NK-92 treated with Interleukin-12 subunit alpha and Interleukin-12 subunit beta, amount 100 ng/mL, for 24 hours (cell line): ENCODE data around the gene ASB7.

Experiments
- DNase-seq: peaks from one replicate; lab custom pipeline; 2025; lab: John Stamatoyannopoulos, UW

The ASB7 gene

GRCh38 chr15:100597862-100598261, 4.5 kb upstream of the ASB7 start:
- DNase-seq = no peak

- peak; percentile 16 for DNase-seq
These were observed 3.7 kb upstream of the ASB7 start for GRCh38 chr15:100598655-100599054.

DNA sequence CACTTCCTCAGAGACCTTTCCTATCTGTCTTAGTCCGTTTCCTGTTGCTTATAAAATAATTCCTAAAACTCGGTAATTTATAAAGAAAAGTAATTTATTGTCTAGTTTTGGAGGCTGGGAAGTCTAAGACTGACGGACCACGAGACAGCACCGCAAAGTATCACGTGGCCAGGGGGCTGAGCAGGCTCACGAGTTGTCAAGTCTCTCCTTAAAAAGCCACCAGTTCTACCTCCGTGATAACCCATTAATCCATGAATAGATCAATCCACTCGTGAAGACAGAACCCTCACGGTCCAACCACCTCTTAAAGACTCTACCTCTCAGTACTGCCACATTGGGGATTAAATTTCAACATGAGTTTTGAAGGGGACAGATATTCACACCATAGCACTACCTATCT, 1.2 kb upstream of the ASB7 start:
- peak; percentile 50 for DNase-seq

- no peak for DNase-seq
These were observed 749 bp upstream of the ASB7 start for GRCh38 chr15:100601617-100602063.

DNA sequence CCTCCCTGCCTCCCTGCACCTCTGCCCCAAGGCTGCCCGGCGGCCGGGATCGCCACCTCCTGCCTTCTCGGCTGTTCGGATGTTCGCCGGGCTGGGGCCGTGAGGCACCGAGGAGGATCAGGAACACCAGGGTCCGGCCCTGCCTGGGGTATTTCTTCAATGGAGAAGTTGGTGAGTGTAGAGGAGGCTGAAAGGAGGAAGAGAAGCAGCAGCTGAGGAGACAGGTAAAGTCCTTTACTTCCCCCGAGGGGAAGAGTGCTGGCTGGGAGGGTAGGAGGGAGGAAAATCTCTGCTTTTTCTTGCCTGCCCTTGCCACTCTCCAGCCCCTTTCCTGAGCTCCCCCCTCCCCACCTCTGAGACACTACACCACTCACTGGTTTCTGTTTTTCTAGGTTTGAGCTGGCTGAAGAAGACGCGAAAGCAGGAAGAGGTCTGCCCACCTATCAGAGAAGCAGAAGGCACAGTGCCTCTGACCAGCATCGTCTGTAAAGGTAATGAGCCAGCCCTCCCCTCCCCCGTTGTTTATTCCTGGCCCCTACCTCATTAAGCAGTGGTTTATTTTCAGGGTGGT, 519 bp downstream of the ASB7 start:
- peak; percentile 87 for DNase-seq

- DNase-seq = no peak
These were observed 10.2 kb downstream of the ASB7 start for GRCh38 chr15:100612539-100612938.

- DNase-seq = no peak
These were observed 10.8 kb downstream of the ASB7 start for GRCh38 chr15:100613208-100613607.

- DNase-seq = no peak
These were observed 11.9 kb downstream of the ASB7 start for GRCh38 chr15:100614336-100614735.

- no peak for DNase-seq
These were observed 12.5 kb downstream of the ASB7 start for GRCh38 chr15:100614918-100615317.

- DNase-seq = no peak
These were observed 13.4 kb downstream of the ASB7 start for GRCh38 chr15:100615801-100616200.

GRCh38 chr15:100616700-100617099, 14.3 kb downstream of the ASB7 start:
- DNase-seq = no peak

DNA sequence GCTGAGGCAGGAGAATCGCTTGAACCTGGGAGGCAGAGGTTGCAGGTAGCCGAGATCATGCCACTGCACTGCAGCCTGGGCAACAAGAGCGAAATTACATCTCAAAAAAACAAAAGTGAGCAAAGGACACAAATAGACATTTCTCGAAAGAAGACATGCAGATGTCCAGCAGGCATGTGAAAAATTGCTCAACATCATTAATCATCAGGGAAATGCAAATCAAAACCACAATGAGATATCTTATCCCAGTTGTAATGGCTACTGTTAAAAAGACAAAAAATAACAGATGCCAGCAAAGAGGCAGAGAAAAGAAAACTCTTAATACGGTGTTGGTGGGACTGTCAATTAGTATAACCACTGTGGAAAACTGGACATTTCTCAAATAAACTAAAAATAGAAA, 20.9 kb downstream of the ASB7 start:
- DNase-seq = no peak

DNA sequence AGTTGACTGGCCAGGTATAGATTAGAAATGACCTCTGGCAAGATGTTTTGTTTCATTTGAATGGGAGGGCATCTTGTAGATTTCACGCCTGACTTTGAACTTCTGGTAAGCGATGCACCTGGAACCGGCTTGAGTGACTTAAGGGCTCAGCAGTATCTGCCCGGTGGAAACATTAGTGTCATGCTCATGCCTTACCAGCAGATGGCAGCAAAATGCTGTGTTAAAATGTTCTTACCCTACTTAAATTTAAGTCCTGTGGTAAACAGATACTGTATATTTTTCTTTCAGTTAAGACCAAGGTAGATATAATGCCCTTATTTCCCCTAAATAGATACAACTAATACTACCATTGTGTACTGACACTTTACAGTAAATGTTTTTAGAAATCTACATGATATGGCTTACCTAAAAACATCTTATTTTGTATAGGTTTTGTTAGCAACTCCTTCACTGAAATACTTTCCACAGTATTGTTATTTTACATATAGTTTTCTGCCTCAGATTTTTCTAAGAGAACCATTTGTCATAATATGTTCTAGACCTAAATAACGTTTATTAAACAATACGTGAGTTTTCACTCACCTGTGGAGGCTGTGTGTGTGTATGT, 25.5 kb downstream of the ASB7 start:
- peak; percentile 42 for DNase-seq

- no peak for DNase-seq
These were observed 26.4 kb downstream of the ASB7 start for GRCh38 chr15:100628746-100629145.

- no peak for DNase-seq
These were observed 29.4 kb downstream of the ASB7 start for GRCh38 chr15:100631831-100632230.

- DNase-seq = no peak
These were observed 31.3 kb downstream of the ASB7 start for GRCh38 chr15:100633763-100634075.

GRCh38 chr15:100635406-100636071, 33.1 kb downstream of the ASB7 start:
- no peak for DNase-seq

DNA sequence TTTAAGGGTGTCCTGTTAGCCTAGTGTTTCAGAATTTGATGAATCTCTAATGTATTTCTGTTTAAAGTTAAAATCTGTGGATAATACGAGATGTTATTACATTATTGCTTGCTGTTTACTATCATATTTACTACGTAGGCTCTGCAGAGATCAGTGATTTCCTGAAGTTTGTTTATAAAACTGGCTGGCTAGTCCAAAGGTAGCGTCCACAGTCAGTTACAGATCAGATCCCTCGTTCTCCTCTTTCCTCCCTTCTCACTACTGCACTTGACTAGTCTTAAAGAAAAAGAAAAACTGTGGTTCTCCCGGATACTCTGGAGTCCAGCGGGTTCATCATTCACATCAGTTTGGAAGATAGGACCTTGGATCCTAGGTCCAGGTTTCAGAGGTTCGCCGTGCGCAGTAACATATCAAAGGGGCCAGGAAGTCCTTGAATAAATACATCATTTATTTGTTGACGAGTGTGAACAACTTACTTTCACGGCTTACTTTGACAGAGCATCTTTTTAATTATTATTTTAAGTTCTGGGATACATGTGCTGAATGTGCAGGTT, 35.9 kb downstream of the ASB7 start:
- no peak for DNase-seq

DNA sequence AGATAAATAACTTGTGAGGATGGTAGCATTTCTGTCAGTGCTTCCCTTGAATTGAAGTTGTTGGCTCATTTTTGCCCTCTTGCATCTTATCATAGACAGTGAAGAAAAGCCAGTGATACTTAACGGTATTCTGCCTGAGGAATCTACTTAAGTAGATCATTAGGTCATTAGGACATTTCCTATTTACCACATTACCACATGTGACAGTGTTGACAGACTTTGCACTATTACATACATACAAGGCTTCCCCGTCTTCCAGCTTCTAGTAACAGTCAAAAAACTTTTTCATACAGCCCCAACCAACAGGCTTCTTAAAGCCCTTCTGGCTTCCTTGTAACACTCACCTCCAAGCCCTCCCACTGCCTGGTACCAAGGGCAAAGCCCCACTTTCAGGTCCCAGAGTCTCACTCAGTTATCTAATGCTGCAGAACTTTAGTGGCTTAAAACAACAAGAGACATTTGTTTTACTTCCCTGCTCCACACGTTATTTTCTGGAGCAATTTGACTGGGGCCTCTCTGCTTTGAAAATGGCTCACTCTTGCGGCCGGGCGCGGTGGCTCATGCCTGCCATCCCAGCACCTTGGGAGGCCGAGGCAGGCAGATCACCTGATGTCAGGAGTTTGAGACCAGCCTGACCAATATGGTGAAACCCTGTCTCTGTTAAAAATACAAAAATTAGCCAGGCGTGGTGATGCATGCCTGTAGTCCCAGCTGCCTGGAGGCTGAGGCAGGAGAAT, 40.0 kb downstream of the ASB7 start:
- DNase-seq = no peak

DNA sequence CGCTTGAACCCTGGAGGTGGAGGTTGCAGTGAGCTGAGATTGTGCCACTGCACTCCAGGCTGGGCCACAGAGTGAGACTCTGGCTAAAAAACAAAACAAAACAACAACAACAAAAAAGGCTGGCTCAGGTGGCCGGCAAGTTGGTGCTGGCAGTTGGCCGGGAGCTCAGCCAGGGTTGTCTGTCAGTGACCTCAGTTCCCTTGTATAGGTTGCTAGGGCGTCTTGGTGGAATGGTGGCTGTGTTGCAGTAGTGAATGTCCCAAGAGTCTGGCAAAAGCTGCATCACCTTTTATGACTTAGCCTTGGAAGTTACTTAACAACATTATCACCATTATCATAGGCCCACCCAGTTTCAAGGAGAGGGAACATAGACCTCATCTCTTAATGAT, 40.6 kb downstream of the ASB7 start:
- DNase-seq = no peak

GRCh38 chr15:100645671-100646070, 43.3 kb downstream of the ASB7 start:
- DNase-seq = no peak

DNA sequence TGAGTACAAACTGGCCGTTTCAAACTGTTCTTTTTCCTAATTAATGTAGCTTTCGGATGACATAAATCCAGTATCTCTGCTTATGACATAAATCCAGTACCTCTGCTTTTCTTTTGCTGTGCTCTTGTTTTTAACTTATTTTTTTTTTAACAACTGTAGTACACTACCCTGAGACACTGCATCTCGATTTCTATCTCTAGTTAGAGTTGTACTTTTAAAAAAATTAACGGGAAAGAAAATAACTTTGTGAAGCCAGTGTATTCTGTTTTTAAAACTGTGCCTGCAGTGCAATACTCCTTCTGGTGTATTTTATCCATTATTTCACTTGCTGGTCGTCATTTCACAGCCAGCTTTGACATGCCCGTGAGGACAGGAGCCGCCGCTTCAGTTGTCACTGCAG, 46.6 kb downstream of the ASB7 start:
- DNase-seq = no peak

- no peak for DNase-seq
These were observed 48.3 kb downstream of the ASB7 start for GRCh38 chr15:100650685-100651084.
